H7 (cell line): ENCODE results near the gene EPS8. TPM values are rescaled to one million over a fixed set of nuclear protein-coding genes. Genes with fewer than 3 reads are reported as not detected.

Experiments
- DNase-seq: peaks from one replicate; pipeline ENCODE4 v3.0.0; 2012
- H3K27me3 ChIP-seq: 2 replicates; pipeline ENCODE4 v1.6.0; 2011; ENCODE audit warnings: mild to moderate bottlenecking, low read length; ENCODE audit not compliant: control insufficient read depth, insufficient read depth
- H3K36me3 ChIP-seq: replicated peaks from 2 replicates; pipeline ENCODE4 v1.5.1; 2011; ENCODE audit warnings: low read length; ENCODE audit not compliant: control insufficient read depth, insufficient read depth
- H3K4me3 ChIP-seq: 2 replicates; pipeline ENCODE4 v1.5.1; 2011; ENCODE audit warnings: low read depth, mild to moderate bottlenecking, control low read depth, low read length, moderate library complexity; ENCODE audit not compliant: insufficient read depth
- total RNA-seq: library from RNA; depleted of rRNA; stranded (reverse); fragments of >200 nt; shearing (Covaris generic); gene quantifications from 2 replicates; pipeline ENCODE4 v1.2.3, GENCODE V29; 2014

EPS8 gene
- total RNA-seq, 1 experiment from 2014 or later = 2.7 TPM

DNA sequence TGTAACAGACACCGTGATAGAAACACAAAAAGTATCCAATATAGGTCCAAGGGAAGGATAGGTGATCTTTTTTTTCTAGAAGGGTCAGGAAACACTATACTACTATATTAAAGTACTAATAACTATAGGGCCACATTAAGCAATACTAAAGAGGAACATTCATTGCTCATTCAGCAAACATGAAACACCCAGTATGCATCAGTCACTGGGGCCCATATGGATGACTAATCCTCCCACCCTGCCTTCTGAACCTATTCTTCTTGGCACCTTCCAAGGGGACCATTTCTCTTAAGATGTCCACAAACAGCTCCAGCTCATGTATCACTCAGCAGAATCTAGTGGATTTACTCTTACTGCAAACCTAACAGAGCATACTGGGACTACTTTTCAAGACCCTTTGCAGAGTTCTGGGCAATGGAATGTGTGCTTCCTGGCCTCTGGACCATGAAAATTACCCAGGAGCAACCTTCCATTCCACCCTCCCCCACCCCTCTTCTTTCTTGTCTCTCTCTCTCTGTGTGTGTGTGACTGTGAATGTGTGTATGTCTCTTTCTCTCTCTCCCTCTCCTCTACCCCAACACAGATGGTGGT, 187.9 kb downstream of the EPS8 start:
- no peak for DNase-seq
- H3K4me3 ChIP-seq = no peak overlapping the region
- H3K27me3 ChIP-seq = no peaks in the 10 kb centered on the region
- H3K36me3 ChIP-seq = no peaks in the 10 kb centered on the region

DNA sequence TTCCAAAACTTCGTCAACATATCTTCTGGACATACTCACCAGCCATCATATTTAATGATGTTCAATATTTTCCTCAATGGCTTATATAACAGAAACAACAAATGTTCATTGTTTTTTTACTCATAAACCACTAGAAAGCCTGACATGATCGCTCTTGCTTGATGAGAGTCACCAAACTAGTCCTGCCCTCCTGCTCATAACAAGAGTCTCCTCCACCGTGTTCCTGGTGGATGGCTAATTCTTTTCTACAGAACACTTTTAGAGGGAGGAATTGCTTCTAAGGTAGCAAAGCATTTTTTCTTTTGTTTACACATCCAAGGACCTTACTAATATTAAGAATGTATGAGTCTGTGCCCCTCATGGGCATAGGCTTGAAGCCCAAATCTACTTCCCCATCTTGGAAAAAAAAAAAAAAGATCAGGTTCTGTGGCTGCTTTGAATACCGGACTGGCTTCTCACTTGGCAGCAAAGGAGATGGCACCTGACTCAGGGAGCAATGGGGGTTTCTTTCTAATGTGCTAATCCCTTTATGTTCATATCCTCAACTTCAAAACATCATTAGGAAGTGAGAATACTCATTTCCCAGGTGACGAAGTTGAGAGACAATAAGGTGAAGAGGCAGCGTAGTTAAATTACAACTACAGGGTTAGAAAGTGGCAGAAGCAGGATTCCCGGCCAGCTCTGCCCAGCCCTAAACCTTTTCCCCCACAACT, 188.8 kb downstream of the EPS8 start:
- H3K36me3 ChIP-seq = no peaks in the 10 kb centered on the region
- H3K4me3 ChIP-seq = no peak overlapping the region
- H3K27me3 ChIP-seq = no peaks in the 10 kb centered on the region
- DNase-seq = no peak

DNA sequence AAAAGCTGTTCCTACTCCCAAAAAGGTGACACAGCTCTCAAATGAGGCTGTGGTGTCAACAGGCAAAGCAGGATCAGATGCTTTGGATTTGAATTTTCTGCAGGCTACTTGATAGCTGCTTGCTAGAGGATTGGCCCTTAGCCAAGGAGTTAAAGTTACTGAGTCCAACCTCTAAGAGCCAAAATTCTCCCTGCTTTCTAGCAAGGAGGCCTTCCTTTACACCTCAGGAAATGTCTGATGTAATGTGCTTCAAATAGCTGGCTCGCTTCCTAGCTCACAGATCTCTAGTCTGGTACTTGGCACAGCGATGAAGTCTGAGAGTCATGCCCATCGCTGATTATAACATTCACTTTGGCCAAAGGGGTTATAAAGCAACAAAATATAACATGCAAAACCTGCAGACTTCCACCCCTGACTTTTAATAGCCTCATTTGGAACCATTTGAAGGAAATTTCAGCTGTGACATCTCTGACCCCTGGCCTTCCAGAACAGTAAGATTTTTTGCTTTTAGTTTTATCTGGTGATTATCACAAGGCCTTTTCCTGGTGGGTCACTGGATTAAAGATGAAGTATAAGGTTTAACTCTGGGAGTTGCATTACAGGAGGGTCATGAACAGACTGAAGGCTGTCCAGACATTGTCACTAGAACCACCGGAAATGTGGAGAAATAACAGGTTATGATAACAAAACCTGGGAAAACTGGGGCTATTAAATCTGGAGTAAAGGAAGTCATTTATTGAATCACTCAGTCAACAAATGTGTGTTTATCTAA, 189.7 kb downstream of the EPS8 start:
- H3K36me3 ChIP-seq = no peaks in the 10 kb centered on the region
- no peak for DNase-seq
- no peaks in the 10 kb centered on the region for H3K27me3 ChIP-seq
- no peak overlapping the region for H3K4me3 ChIP-seq

DNA sequence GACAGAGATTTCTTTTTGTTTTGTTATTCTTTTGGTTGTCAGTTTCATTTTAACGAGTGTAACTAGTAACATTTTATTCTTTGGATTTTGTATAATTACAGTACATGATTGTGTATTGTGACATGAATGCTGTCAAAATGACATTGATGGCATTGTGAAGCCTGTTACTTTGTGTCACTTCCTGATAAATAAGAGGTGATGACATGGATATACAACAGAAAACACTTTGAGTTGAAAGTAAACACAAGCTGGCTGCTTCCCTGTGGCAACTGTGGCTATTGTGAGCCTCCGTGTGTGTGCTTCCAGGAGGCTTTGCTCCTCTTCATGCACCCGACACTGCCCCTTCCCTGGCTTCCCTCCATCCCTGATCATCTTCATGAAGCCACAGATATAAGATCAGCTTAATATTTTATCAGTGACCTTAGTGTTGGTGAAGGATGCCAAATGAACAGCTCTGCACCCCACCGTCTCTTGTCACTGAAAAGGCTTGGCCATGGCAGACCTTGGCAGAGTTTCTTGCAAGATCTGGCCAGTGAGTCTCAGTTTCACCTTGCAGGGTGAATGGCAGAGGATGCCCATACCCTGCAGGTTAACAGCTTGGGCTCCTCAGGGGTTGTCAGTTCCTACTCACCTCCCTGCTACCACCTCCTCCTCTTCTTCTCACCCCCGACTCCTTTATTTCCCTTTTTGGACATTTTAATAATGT, 191.9 kb downstream of the EPS8 start:
- no peak for DNase-seq

DNA sequence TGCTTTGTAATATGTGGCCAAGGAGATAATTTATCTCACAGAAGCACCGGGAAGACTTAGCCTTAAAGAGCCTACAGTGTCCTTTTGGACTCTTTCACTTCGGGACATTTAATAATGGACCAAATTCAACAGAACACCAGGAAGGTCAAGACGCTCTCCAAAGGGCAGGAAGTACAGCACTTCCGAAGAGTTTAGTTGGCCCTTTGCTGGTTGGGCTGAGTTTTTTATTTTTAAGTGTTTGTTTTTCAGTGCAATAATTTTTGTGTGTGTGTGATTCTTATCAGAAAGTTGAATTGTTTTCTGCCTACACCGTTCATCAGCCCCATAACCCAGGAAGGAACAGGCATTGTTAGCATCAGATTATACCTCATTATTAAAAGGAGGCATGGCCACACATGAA, 193.0 kb downstream of the EPS8 start:
- H3K4me3 ChIP-seq = no peak overlapping the region
- H3K27me3 ChIP-seq = no peaks in the 10 kb centered on the region

More for the DNA sequence above, 191.9 kb downstream of the EPS8 start:
- Histone ChIP-seq H3K27me3 (no peaks in the 10 kb centered on the region), H3K4me3 (no peak overlapping the region), H3K36me3 (no peaks in the 10 kb centered on the region)

DNA sequence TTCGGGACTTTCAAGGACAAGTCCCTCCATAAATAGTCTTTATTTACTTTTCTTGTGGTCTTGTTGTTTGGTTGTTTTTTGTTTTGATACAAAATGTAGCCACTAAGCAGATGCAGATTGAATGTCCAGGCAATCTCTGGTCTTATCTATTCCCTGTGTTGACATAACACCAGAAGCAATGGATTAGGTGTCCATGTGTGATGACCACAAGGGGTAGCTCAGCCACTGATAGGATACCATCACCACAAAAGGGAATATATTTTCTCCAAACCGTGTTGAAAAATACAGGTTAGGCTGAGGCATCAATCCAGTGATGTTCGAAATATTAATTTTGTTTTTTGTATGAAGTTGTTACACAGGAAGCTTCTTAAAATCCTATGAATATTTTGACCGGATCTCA, 196.3 kb downstream of the EPS8 start:
- Histone ChIP-seq H3K36me3 (no peaks in the 10 kb centered on the region), H3K4me3 (no peak overlapping the region), H3K27me3 (no peaks in the 10 kb centered on the region)
- no peak for DNase-seq

More for the DNA sequence above, 193.0 kb downstream of the EPS8 start:
- no peak for DNase-seq
- no peaks in the 10 kb centered on the region for H3K36me3 ChIP-seq

DNA sequence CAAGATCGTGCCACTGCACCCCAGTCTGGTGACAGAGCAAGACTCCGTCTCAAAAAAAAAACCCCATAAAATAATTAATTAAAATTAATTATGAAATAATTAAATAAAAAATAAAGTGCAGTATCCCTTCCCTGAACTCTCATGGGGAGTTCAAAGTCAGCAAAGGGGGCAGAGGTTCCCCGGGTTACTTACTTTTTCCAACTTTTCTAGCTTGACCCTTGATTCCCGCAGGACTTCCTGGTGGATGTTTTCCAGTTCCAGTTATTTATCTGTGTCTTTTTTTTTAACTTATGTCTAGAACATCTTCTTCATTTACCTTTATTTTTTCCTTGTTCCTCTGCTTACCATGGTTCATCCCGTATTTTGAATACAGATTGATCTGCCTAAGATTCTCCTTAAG, 197.4 kb downstream of the EPS8 start:
- Histone ChIP-seq H3K36me3 (no peaks in the 10 kb centered on the region), H3K27me3 (no peaks in the 10 kb centered on the region), H3K4me3 (no peak overlapping the region)
- no peak for DNase-seq

DNA sequence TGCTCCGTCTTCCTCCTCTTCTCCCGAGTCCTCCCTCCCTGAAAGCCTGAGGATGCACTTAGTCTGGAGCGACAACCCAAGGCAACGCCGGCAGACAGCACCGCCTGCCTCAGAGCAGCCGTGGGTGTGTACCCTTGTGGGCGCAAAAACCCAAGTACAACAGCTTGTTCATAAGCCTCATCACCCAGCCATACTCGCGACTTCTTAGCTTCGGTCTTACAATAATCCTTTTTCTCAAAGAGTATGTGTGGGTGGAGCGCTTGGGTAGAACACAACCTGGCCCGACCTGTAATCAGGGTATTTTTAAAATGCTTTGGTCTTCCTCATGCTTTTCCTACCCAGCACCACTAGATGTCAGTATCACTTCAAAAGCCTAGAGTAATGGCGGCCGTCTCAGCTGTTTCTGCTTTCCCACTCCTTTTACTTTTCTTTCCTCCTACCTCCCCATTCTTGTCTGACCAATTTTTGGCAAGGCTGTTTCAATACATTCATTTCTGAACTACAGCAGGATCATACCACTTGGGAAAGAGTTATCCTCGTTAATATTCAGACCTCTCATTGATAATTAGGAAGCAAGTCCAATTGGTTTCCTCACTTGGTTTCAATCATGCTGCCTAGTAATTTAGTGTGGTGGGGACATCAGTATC, 198.9 kb downstream of the EPS8 start:
- DNase-seq = peak; percentile 39
- peak overlapping the region; percentile 13; the same call in 1 of the 2 replicates for H3K4me3 ChIP-seq

DNA sequence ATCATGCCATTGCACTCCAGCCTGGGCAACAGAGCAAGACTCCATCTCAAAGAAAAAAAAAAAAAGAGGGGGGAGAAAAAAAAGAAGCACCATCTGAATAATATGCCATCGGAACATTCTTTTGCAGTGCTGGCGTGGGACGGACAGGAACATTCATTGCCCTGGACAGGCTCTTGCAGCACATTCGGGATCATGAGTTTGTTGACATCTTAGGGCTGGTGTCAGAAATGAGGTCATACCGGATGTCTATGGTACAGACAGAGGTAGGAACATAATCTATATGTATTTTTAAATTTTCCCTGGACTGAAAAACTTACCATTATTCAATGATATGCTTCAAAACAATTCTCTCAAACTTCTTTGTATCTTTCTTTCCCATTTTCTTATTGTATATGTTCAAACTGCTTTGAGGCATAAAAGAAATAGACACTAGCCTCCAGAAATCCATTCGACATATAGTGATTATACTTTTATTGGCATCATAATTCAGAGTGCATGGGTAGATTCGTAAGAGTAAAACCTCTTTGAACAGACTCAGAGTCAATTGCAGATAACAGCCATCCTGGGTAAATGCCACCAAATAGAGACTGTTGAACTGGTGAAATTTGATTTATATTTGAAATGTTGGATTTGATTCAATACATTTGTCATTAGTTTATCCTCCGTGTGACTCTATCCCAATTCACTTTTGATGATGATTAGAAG, 199.7 kb downstream of the EPS8 start:
- no peaks in the 10 kb centered on the region for H3K36me3 ChIP-seq
- H3K4me3 ChIP-seq = no peak overlapping the region
- no peaks in the 10 kb centered on the region for H3K27me3 ChIP-seq
- no peak for DNase-seq

More for the DNA sequence above, 198.9 kb downstream of the EPS8 start:
- H3K36me3 ChIP-seq = no peaks in the 10 kb centered on the region
- H3K27me3 ChIP-seq = no peaks in the 10 kb centered on the region

DNA sequence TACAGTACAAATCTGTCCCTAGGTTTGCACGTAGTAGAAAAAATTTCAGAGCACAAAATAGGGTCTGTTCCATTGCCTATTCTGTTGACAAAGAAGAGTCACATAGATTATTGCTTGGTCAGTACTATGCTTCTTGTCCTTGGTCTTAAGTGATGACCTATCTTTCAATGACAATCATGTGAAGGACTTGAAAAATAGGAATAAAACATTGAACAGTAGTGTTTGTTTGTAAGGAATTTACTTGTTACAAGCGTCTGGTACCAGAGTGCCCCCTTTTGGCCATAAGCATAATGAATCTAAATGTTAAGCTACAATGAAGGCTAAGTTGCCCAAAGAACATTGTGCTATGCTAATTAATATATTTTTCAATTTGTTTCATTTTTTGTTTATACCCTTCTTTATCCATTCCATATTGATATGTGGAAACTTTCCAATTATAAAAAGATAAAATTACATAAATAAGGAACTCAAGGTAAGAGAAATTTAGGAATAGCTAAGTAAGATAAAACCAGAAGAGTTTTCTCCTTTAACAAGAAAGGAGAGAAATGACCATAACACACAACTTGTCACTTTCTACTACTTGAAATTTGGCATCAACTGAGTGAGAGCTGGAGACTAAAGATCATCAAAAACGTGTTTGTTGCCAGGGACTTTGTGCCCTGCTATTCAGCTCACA, 204.7 kb downstream of the EPS8 start:
- Histone ChIP-seq H3K27me3 (no peaks in the 10 kb centered on the region), H3K4me3 (no peak overlapping the region), H3K36me3 (no peaks in the 10 kb centered on the region)
- no peak for DNase-seq

DNA sequence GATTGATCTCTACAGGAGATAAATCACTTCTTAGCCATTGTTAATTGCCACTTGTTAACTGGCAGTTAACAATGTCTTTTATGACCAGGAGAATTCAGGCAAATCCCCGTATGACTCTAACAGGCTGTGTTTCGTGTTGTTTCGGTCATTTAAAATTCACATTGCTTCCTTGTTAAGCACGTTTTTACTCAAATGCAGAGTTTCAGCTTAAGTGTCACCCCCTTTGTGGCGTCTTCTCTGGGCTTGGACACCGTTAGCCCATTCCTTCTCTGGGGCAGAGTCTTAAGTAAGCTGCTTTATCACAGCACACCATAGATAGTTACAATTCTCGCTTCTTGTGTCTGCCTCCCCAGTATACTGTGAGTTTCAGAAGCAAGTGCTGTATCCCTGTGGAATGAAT, 205.4 kb downstream of the EPS8 start:
- no peaks in the 10 kb centered on the region for H3K27me3 ChIP-seq
- H3K36me3 ChIP-seq = no peaks in the 10 kb centered on the region
- H3K4me3 ChIP-seq = no peak overlapping the region
- no peak for DNase-seq

DNA sequence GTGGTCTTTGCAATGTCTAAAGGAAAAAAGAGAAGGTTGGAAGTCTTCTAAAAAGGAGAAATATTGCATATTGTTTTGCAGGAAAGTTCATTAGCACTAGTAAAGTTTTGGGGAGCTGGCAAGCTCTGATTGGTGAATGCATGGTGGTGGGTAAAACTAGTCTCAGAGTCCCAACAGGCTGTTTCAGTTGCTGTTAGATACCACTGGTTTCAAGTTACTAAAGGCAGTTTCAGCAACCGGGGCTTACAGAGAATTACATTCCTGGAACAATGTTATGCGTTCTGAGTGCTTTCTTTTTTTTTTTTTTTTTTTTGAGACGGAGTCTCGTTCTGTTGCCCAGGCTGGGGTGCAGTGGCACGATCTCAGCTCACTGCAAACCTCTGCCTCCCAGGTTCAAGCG, 208.2 kb downstream of the EPS8 start:
- no peak for DNase-seq
- Histone ChIP-seq H3K36me3 (no peaks in the 10 kb centered on the region), H3K4me3 (no peak overlapping the region), H3K27me3 (no peaks in the 10 kb centered on the region)

DNA sequence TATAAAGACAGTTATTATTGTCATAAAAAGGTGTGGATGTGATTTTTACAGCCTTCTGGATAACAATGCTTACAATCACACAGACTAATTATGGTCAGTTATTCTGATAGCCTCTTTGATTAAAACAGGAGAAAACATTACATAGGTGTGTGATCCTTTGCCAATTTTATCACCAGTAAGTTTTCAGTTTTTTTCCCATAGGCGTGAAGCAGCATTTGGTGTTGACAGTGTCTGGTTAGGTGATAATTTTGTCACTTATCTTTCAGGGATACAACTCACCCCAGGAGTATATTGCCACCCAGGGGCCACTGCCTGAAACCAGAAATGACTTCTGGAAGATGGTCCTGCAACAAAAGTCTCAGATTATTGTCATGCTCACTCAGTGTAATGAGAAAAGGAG, 208.8 kb downstream of the EPS8 start:
- H3K36me3 ChIP-seq = no peaks in the 10 kb centered on the region
- no peaks in the 10 kb centered on the region for H3K27me3 ChIP-seq
- DNase-seq = no peak
- no peak overlapping the region for H3K4me3 ChIP-seq
